Activated CD4-positive, alpha-beta memory T cell treated with anti-CD3 and anti-CD28 coated beads for 36 hours (primary cell): ENCODE measurements around the gene SEZ6. TPM values are rescaled to one million over a fixed set of nuclear protein-coding genes. Genes with fewer than 3 reads are reported as not detected.

Experiments used
- CTCF ChIA-PET: fragments of 350-600 bp; sonication (Branson Sonifier 250); formaldehyde crosslinking; loops from one replicate; lab custom pipeline; 2021; ENCODE audit warnings: antibody characterized with exemption, inconsistent platforms; lab: Charles Lee
- POLR2A ChIA-PET: fragments of 350-600 bp; sonication (Branson Sonifier 250); formaldehyde crosslinking; loops from one replicate; lab custom pipeline; 2021; ENCODE audit warnings: antibody characterized with exemption; lab: Charles Lee
- DNase-seq: peaks from one replicate; pipeline ENCODE4 v3.0.0-alpha.2; 2020
- H3K27ac Mint-ChIP-seq: one replicate; pipeline ENCODE4 v1.8.0; 2021; ENCODE audit warnings: mixed read lengths
- H3K27me3 Mint-ChIP-seq: one replicate; pipeline ENCODE4 v1.8.0; 2021; ENCODE audit warnings: mixed read lengths
- H3K36me3 Mint-ChIP-seq: one replicate; pipeline ENCODE4 v1.8.0; 2021; ENCODE audit warnings: mixed read lengths
- H3K4me1 Mint-ChIP-seq: one replicate; pipeline ENCODE4 v1.8.0; 2021; ENCODE audit warnings: low read depth, mixed read lengths
- H3K4me3 Mint-ChIP-seq: one replicate; pipeline ENCODE4 v1.8.0; 2021; ENCODE audit warnings: mild to moderate bottlenecking, mixed read lengths
- H3K9me3 Mint-ChIP-seq: one replicate; pipeline ENCODE4 v1.8.0; 2021; ENCODE audit warnings: mixed read lengths
- intact Hi-C: fragments of 100-400 bp; cut with micrococcal nuclease; formaldehyde crosslinking; loops from one replicate; pipeline ENCODE4 v1.15.1; 2023
- total RNA-seq, 2 experiments: library from RNA; stranded (reverse); gene quantifications; one replicate each; pipeline ENCODE4 v1.2.3, GENCODE V29; 2021

The SEZ6 gene
- total RNA-seq, 2 experiments from 2014 or later = not detected

GRCh38 chr17:29010129-29010528 lies 4.3 kb upstream of the SEZ6 start:
- Mint-ChIP-seq H3K27ac (no peak overlapping the region), H3K9me3 (no peaks in the 10 kb centered on the region), H3K27me3 (peaks cover 35% of the 10 kb centered on the region), H3K4me1 (peaks cover 6% of the 10 kb centered on the region), H3K4me3 (no peak overlapping the region), H3K36me3 (no peaks in the 10 kb centered on the region)
- ChIA-PET CTCF (interaction anchor here (0.5 to 1.9 kb wide), 3 partner anchors 114 to 231 kb away, joined by 3 to 6 read pairs (median 5); no protein-coding TSS in a partner anchor), POLR2A (no interaction called here)
- no peak for DNase-seq
- intact Hi-C loops = no loop called here

GRCh38 chr17:29008591-29008990 lies 2.8 kb upstream of the SEZ6 start:
- peaks cover 48% of the 10 kb centered on the region for H3K27me3 Mint-ChIP-seq
- H3K36me3 Mint-ChIP-seq = no peaks in the 10 kb centered on the region
- ChIA-PET POLR2A (no interaction called here), CTCF (interaction anchor here (1.9 kb wide), 1 partner anchor 210 kb away, joined by 6 read pairs; no protein-coding TSS in a partner anchor)
- H3K4me1 Mint-ChIP-seq = peaks cover 6% of the 10 kb centered on the region
- H3K9me3 Mint-ChIP-seq = no peaks in the 10 kb centered on the region
- H3K27ac Mint-ChIP-seq = no peak overlapping the region
- no peak for DNase-seq
- intact Hi-C loops = no loop called here
- no peak overlapping the region for H3K4me3 Mint-ChIP-seq

- peaks cover 50% of the 10 kb centered on the region for H3K27me3 Mint-ChIP-seq
- no peak overlapping the region for H3K4me3 Mint-ChIP-seq
- peaks cover 6% of the 10 kb centered on the region for H3K4me1 Mint-ChIP-seq
- H3K36me3 Mint-ChIP-seq = no peaks in the 10 kb centered on the region
- H3K27ac Mint-ChIP-seq = no peak overlapping the region
- H3K9me3 Mint-ChIP-seq = no peaks in the 10 kb centered on the region
- POLR2A ChIA-PET = no interaction called here
- DNase-seq = no peak
- CTCF ChIA-PET = interaction anchor here (1.1 kb wide), 1 partner anchor 109 kb away, joined by 3 read pairs; no protein-coding TSS in a partner anchor
- intact Hi-C loops = no loop called here
Measured at GRCh38 chr17:29007860-29008455, 2.1 kb upstream of the SEZ6 start.

GRCh38 chr17:29007456-29007855 lies 1.6 kb upstream of the SEZ6 start:
- ChIA-PET POLR2A (no interaction called here), CTCF (interaction anchor here (1.1 kb wide), 1 partner anchor 110 kb away, joined by 3 read pairs; no protein-coding TSS in a partner anchor)
- intact Hi-C loops = no loop called here
- Mint-ChIP-seq H3K4me1 (peaks cover 6% of the 10 kb centered on the region), H3K4me3 (no peak overlapping the region), H3K27me3 (peaks cover 53% of the 10 kb centered on the region), H3K36me3 (no peaks in the 10 kb centered on the region), H3K27ac (no peak overlapping the region), H3K9me3 (no peaks in the 10 kb centered on the region)
- no peak for DNase-seq

- H3K27ac Mint-ChIP-seq = no peak overlapping the region
- no peak for DNase-seq
- intact Hi-C loops = no loop called here
- no peaks in the 10 kb centered on the region for H3K36me3 Mint-ChIP-seq
- H3K27me3 Mint-ChIP-seq = peaks cover 43% of the 10 kb centered on the region
- no peak overlapping the region for H3K4me3 Mint-ChIP-seq
- CTCF ChIA-PET = interaction anchor here (0.6 kb wide), 1 partner anchor 15 kb away, joined by 3 read pairs; no protein-coding TSS in a partner anchor
- H3K9me3 Mint-ChIP-seq = no peaks in the 10 kb centered on the region
- H3K4me1 Mint-ChIP-seq = peaks cover 3% of the 10 kb centered on the region
- POLR2A ChIA-PET = no interaction called here
Measured at GRCh38 chr17:29004081-29004692, 1.6 kb downstream of the SEZ6 start.

GRCh38 chr17:29003289-29003688 lies 2.5 kb downstream of the SEZ6 start:
- DNase-seq = no peak
- Mint-ChIP-seq H3K4me3 (no peak overlapping the region), H3K4me1 (peaks cover 3% of the 10 kb centered on the region), H3K9me3 (no peaks in the 10 kb centered on the region), H3K27me3 (peaks cover 38% of the 10 kb centered on the region), H3K27ac (no peak overlapping the region), H3K36me3 (no peaks in the 10 kb centered on the region)
- POLR2A ChIA-PET = no interaction called here
- intact Hi-C loops = no loop called here
- CTCF ChIA-PET = no interaction called here

- Mint-ChIP-seq H3K4me3 (no peak overlapping the region), H3K4me1 (peaks cover 3% of the 10 kb centered on the region), H3K27ac (no peak overlapping the region), H3K27me3 (peaks cover 39% of the 10 kb centered on the region), H3K36me3 (no peaks in the 10 kb centered on the region), H3K9me3 (no peaks in the 10 kb centered on the region)
- intact Hi-C loops = no loop called here
- POLR2A ChIA-PET = no interaction called here
- CTCF ChIA-PET = no interaction called here
- DNase-seq = no peak
Measured at GRCh38 chr17:29002811-29003210, 3.0 kb downstream of the SEZ6 start.

GRCh38 chr17:29000973-29001372 lies 4.9 kb downstream of the SEZ6 start:
- Mint-ChIP-seq H3K9me3 (no peaks in the 10 kb centered on the region), H3K27me3 (peaks cover 31% of the 10 kb centered on the region), H3K4me1 (no peaks in the 10 kb centered on the region), H3K36me3 (no peaks in the 10 kb centered on the region), H3K27ac (no peak overlapping the region), H3K4me3 (no peak overlapping the region)
- CTCF ChIA-PET = no interaction called here
- intact Hi-C loops = no loop called here
- no peak for DNase-seq
- POLR2A ChIA-PET = no interaction called here

- intact Hi-C loops = no loop called here
- H3K9me3 Mint-ChIP-seq = no peaks in the 10 kb centered on the region
- H3K27ac Mint-ChIP-seq = no peak overlapping the region
- ChIA-PET CTCF (no interaction called here), POLR2A (no interaction called here)
- H3K36me3 Mint-ChIP-seq = no peaks in the 10 kb centered on the region
- no peaks in the 10 kb centered on the region for H3K4me1 Mint-ChIP-seq
- no peak for DNase-seq
- H3K4me3 Mint-ChIP-seq = no peak overlapping the region
- H3K27me3 Mint-ChIP-seq = peaks cover 21% of the 10 kb centered on the region
Measured at GRCh38 chr17:28999206-28999605, 6.6 kb downstream of the SEZ6 start.

- intact Hi-C loops = no loop called here
- H3K4me1 Mint-ChIP-seq = no peaks in the 10 kb centered on the region
- no peak overlapping the region for H3K27ac Mint-ChIP-seq
- no peak overlapping the region for H3K4me3 Mint-ChIP-seq
- peaks cover 13% of the 10 kb centered on the region for H3K27me3 Mint-ChIP-seq
- DNase-seq = no peak
- H3K36me3 Mint-ChIP-seq = no peaks in the 10 kb centered on the region
- CTCF ChIA-PET = no interaction called here
- POLR2A ChIA-PET = no interaction called here
- no peaks in the 10 kb centered on the region for H3K9me3 Mint-ChIP-seq
Measured at GRCh38 chr17:28997806-28998205, 8.0 kb downstream of the SEZ6 start.

- Mint-ChIP-seq H3K9me3 (no peaks in the 10 kb centered on the region), H3K36me3 (no peaks in the 10 kb centered on the region), H3K4me3 (no peak overlapping the region), H3K27me3 (peaks cover 11% of the 10 kb centered on the region), H3K4me1 (no peaks in the 10 kb centered on the region), H3K27ac (no peak overlapping the region)
- ChIA-PET CTCF (interaction anchor here (0.9 to 1.6 kb wide), 2 partner anchors 31 to 184 kb away, joined by 4 to 6 read pairs; partner anchors contain the start of gene MYO18A), POLR2A (no interaction called here)
- intact Hi-C loops = no loop called here
- no peak for DNase-seq
Measured at GRCh38 chr17:28996554-28997096, 9.2 kb downstream of the SEZ6 start.

- CTCF ChIA-PET = interaction anchor here (2.0 kb wide), 1 partner anchor 29 kb away, joined by 8 read pairs; no protein-coding TSS in a partner anchor
- H3K4me3 Mint-ChIP-seq = no peak overlapping the region
- H3K27me3 Mint-ChIP-seq = peaks cover 13% of the 10 kb centered on the region
- no peak for DNase-seq
- intact Hi-C loops = no loop called here
- H3K4me1 Mint-ChIP-seq = no peaks in the 10 kb centered on the region
- no peaks in the 10 kb centered on the region for H3K36me3 Mint-ChIP-seq
- POLR2A ChIA-PET = no interaction called here
- no peaks in the 10 kb centered on the region for H3K9me3 Mint-ChIP-seq
- H3K27ac Mint-ChIP-seq = no peak overlapping the region
Measured at GRCh38 chr17:28993645-28994426, 12.0 kb downstream of the SEZ6 start.
